IMR-90 (cell line): Measurements from ENCODE around the gene WHRN. TPM values are rescaled to one million over a fixed set of nuclear protein-coding genes. Genes with fewer than 3 reads are reported as not detected.

Source experiments
- ATAC-seq: fragments of 200-7000 bp; cut with Tn5 transposase; 2 replicates; pipeline ENCODE4 v1.9.1; 2020; ENCODE audit warnings: low read depth, mild to moderate bottlenecking, moderate library complexity
- BruUV-seq: library from RNA; stranded (reverse); fragments of 400-500 nt; replicated peaks from 2 replicates; lab custom pipeline; 2021; lab: Mats Ljungman, UMichigan
- CTCF ChIA-PET: fragments of 300-600 bp; formaldehyde crosslinking; extraction: SDS; loops from one replicate; lab custom pipeline; 2021; ENCODE audit warnings: antibody characterized with exemption; lab: Yijun Ruan, JAX
- POLR2A ChIA-PET: fragments of 300-600 bp; sonication (Branson Sonifier 250); formaldehyde crosslinking; loops from one replicate; lab custom pipeline; 2022; ENCODE audit warnings: antibody characterized with exemption; ENCODE audit not compliant: unreplicated experiment; lab: Charles Lee
- DNase-seq: peaks from one replicate; pipeline ENCODE4 v3.0.0; 2013
- H2AFZ ChIP-seq: replicated peaks from 2 replicates; pipeline ENCODE3; 2013; ENCODE audit warnings: low read length, mild to moderate bottlenecking; ENCODE audit not compliant: poor library complexity
- H2AK5ac ChIP-seq: 2 replicates; pipeline ENCODE4 v1.6.1; 2013; ENCODE audit warnings: low read depth, low read length, inconsistent platforms
- H2AK9ac ChIP-seq: replicated peaks from 2 replicates; pipeline ENCODE3; 2013; ENCODE audit warnings: mild to moderate bottlenecking, low read depth, low read length, moderate library complexity; ENCODE audit not compliant: poor library complexity
- H2BK120ac ChIP-seq: 2 replicates; pipeline ENCODE4 v1.6.1; 2013; ENCODE audit warnings: low read depth, low read length, inconsistent platforms
- H2BK15ac ChIP-seq: 3 replicates; pipeline ENCODE4 v1.6.1; 2013; ENCODE audit warnings: low read depth, low read length, inconsistent platforms
- H2BK20ac ChIP-seq: 2 replicates; pipeline ENCODE4 v1.6.1; 2013; ENCODE audit warnings: low read depth, mild to moderate bottlenecking, inconsistent platforms, low read length, moderate library complexity
- H2BK5ac ChIP-seq: 2 replicates; pipeline ENCODE4 v1.6.1; 2013; ENCODE audit warnings: mild to moderate bottlenecking, low read depth, low read length, inconsistent platforms; ENCODE audit not compliant: poor library complexity, severe bottlenecking
- H3K14ac ChIP-seq: replicated peaks from 2 replicates; pipeline ENCODE4 v1.6.1; 2013; ENCODE audit warnings: low read depth, low read length, inconsistent platforms
- H3K18ac ChIP-seq: 2 replicates; pipeline ENCODE4 v1.6.1; 2013; ENCODE audit warnings: low read depth, low read length, control low read depth
- H3K23ac ChIP-seq: 2 replicates; pipeline ENCODE4 v1.6.1; 2013; ENCODE audit warnings: low read depth, low read length, inconsistent platforms
- H3K27ac ChIP-seq: 2 replicates; pipeline ENCODE4 v1.5.1; 2013; ENCODE audit warnings: mild to moderate bottlenecking, control low read depth, low read length; ENCODE audit not compliant: insufficient read depth
- H3K27me3 ChIP-seq: 2 replicates; pipeline ENCODE4 v1.6.1; 2013; ENCODE audit warnings: low read length; ENCODE audit not compliant: control insufficient read depth, insufficient read depth
- H3K36me3 ChIP-seq: 2 replicates; pipeline ENCODE4 v1.6.1; 2013; ENCODE audit warnings: low read length, mixed read lengths; ENCODE audit not compliant: control insufficient read depth, insufficient read depth
- H3K4ac ChIP-seq: 2 replicates; pipeline ENCODE4 v1.6.1; 2013; ENCODE audit warnings: low read depth, low read length, inconsistent platforms
- H3K4me1 ChIP-seq: 2 replicates; pipeline ENCODE4 v1.6.1; 2013; ENCODE audit warnings: low read length, mixed read lengths; ENCODE audit not compliant: control insufficient read depth, insufficient read depth
- H3K4me2 ChIP-seq: 2 replicates; pipeline ENCODE4 v1.6.1; 2013; ENCODE audit warnings: low read depth, mild to moderate bottlenecking, control low read depth, low read length, moderate library complexity
- H3K4me3 ChIP-seq: 2 replicates; pipeline ENCODE4 v1.5.1; 2013; ENCODE audit warnings: low read depth, mild to moderate bottlenecking, control low read depth, low read length, moderate library complexity; ENCODE audit not compliant: insufficient read depth
- H3K56ac ChIP-seq: 2 replicates; pipeline ENCODE4 v1.6.1; 2013; ENCODE audit warnings: low read length, inconsistent platforms; ENCODE audit not compliant: insufficient read depth; ENCODE audit errors: extremely low read depth
- H3K79me1 ChIP-seq, 2 experiments: 2 replicates each; pipeline ENCODE4 v1.6.1; 2013; ENCODE audit warnings: low read length in 2 of 2, inconsistent platforms in 1 of 2, low read depth in 1 of 2
- H3K9ac ChIP-seq: 2 replicates; pipeline ENCODE4 v1.6.1; 2013; ENCODE audit warnings: low read depth, low read length, control low read depth
- H3K9me1 ChIP-seq: 2 replicates; pipeline ENCODE4 v1.6.1; 2013; ENCODE audit warnings: low read length, inconsistent platforms; ENCODE audit not compliant: insufficient read depth
- H3K9me3 ChIP-seq: 2 replicates; pipeline ENCODE4 v1.6.1; 2013; ENCODE audit warnings: low read length; ENCODE audit not compliant: control insufficient read depth, insufficient read depth
- H4K20me1 ChIP-seq: 2 replicates; pipeline ENCODE4 v1.6.1; 2013; ENCODE audit warnings: low read length, inconsistent platforms; ENCODE audit not compliant: insufficient read depth
- H4K5ac ChIP-seq: 2 replicates; pipeline ENCODE4 v1.6.1; 2013; ENCODE audit warnings: mild to moderate bottlenecking, low read depth, low read length, control low read depth
- H4K8ac ChIP-seq, 2 experiments: 2 replicates each; pipeline ENCODE4 v1.6.1; 2013; ENCODE audit warnings: low read depth in 2 of 2, low read length in 2 of 2, control low read depth in 1 of 2, inconsistent platforms in 1 of 2
- H4K91ac ChIP-seq: 2 replicates; pipeline ENCODE4 v1.6.1; 2013; ENCODE audit warnings: low read depth, low read length, inconsistent platforms; ENCODE audit not compliant: insufficient read depth
- CHD1 ChIP-seq: IDR thresholded peaks from 2 replicates; pipeline ENCODE4 v1.6.1; 2012; ENCODE audit warnings: low read depth, low read length, improper control_type of control experiment
- WGBS, 2 experiments: methylation state at CpG; one replicate each; pipeline versions ENCODE4 v1.1.5 to v1.1.7; 2013; ENCODE audit warnings: missing lambda C conversion rate in 2 of 2; ENCODE audit not compliant: insufficient read length in 1 of 2; ENCODE audit errors: extremely low coverage in 2 of 2; 5-methylcytosine and 5-hydroxymethylcytosine counted together
- dilution Hi-C: fragments of 300-500 bp; cut with HindIII; formaldehyde crosslinking; loops from one replicate; pipeline ENCODE4 v1.14.3; 2018; ENCODE audit warnings: low sequenced_read_pairs; ENCODE audit not compliant: unreplicated experiment
- in situ Hi-C: fragments of 300-500 bp; cut with MboI; formaldehyde crosslinking; loops from 3 replicates; pipeline ENCODE4 v1.14.3; 2019; ENCODE audit warnings: low sequenced_read_pairs, inconsistent platforms, mixed read lengths
- intact Hi-C: fragments of 100-400 bp; cut with micrococcal nuclease; formaldehyde crosslinking; loops from 2 replicates; pipeline ENCODE4 v1.10.0; 2022
- polyA plus RNA-seq, 3 experiments: library from polyadenylated mRNA; depleted of rRNA; stranded (reverse); fragments of >200 nt; gene quantifications; 2 replicates each; pipeline ENCODE4 v1.2.3, GENCODE V29; 2012; ENCODE audit warnings: low replicate concordance in 1 of 3
- total RNA-seq: library from RNA; depleted of rRNA; stranded (reverse); fragments of >200 nt; gene quantifications from 2 replicates; pipeline ENCODE4 v1.2.3, GENCODE V29; 2012

WHRN gene
- total and polyA plus RNA-seq, 2 of the 4 experiments (the other 2 are of a cell fraction) = 0.18 to 2.6 TPM

DNA sequence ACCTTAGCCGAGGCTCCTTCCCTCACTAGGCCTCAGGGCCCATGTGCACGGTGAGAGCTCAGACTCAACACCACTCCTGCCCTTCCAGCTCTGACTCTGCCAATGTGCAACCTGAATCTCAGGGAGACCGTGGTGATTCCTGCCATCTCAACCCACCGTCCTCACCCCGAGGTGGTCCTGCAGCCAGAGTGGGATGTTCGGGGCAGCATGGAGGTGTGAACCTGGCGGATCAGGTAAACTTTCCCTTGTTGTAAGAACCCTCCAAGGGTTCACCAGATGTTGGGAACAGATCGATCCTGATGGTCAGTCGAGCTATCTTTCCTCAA is 117.0 kb downstream of the WHRN start:
- peak overlapping the region; percentile 92 for H4K5ac ChIP-seq
- peaks cover 20% of the 10 kb centered on the region; the same call in 1 of the 2 replicates for H4K20me1 ChIP-seq
- no peaks in the 10 kb centered on the region for H3K27me3 ChIP-seq
- H3K4me1 ChIP-seq = peaks cover 29% of the 10 kb centered on the region
- peak overlapping the region; percentile 72 for H3K9ac ChIP-seq
- POLR2A ChIA-PET = interaction anchor here (0.6 to 0.8 kb wide), 2 partner anchors 15 to 1160 kb away, joined by 3 to 5 read pairs; no protein-coding TSS in a partner anchor
- H3K4ac ChIP-seq = peak overlapping the region; percentile 93
- H2AFZ ChIP-seq = peak overlapping the region; percentile 94
- intact Hi-C loops (no loop called here), in situ Hi-C loops (no loop called here), dilution Hi-C loops (no loop called here)
- no peak for TF ChIP-seq CHD1
- no peaks in the 10 kb centered on the region for H3K9me3 ChIP-seq
- WGBS, 2 experiments = 72% methylated on average over 5 of the region's 9 CpGs; no CpG with 5 or more reads in 1 of the 2 experiments
- H2BK5ac ChIP-seq = peak overlapping the region; percentile 74
- ATAC-seq (no peak), DNase-seq (no peak)
- H3K9me1 ChIP-seq = peaks cover 17% of the 10 kb centered on the region
- H3K79me1 ChIP-seq = peaks cover 14 to 53% of the 10 kb centered on the region in 2 experiments
- peak overlapping the region; percentile 92 for H3K14ac ChIP-seq
- CTCF ChIA-PET = no interaction called here
- peak overlapping the region; percentile 50; the same call in 1 of the 2 replicates for H3K56ac ChIP-seq
- peak overlapping the region; percentile 75 for H2BK120ac ChIP-seq
- H3K18ac ChIP-seq = peak overlapping the region; percentile 66
- H3K4me3 ChIP-seq = no peak overlapping the region
- peak overlapping the region; percentile 94 for H2AK5ac ChIP-seq
- H3K36me3 ChIP-seq = no peaks in the 10 kb centered on the region
- no TSS peak for BruUV-seq
- peak overlapping the region; percentile 72 for H4K91ac ChIP-seq
- peak overlapping the region; percentile 29; the same call in 2 of the 3 replicates for H2BK15ac ChIP-seq
- H3K4me2 ChIP-seq = peak overlapping the region; percentile 85
- H2BK20ac ChIP-seq = 0 out of 2 replicates have a peak overlapping the region, but pooled peaks have one; percentile 30
- peak overlapping the region; percentile 84 to 92 for H4K8ac ChIP-seq
- peak overlapping the region; percentile 88 for H3K27ac ChIP-seq
- H2AK9ac ChIP-seq = peak overlapping the region; percentile 97
- H3K23ac ChIP-seq = peak overlapping the region; percentile 73
